Neural progenitor cell (in vitro differentiated cells): ENCODE measurements around the gene DHX35.

Experiments used
- EZH2phosphoT487 ChIP-seq: fragments of 200-600 bp; sonication (generic); IDR thresholded peaks from 2 replicates; pipeline ENCODE4 v1.6.1; 2017; ENCODE audit warnings: antibody characterized with exemption
- TF ChIP-seq, protein P1 (sequence below): fragments of 200-600 bp; sonication (generic); IDR thresholded peaks from 2 replicates; pipeline ENCODE4 v1.5.1; 2017; ENCODE audit warnings: antibody characterized with exemption, mild to moderate bottlenecking

DNA sequence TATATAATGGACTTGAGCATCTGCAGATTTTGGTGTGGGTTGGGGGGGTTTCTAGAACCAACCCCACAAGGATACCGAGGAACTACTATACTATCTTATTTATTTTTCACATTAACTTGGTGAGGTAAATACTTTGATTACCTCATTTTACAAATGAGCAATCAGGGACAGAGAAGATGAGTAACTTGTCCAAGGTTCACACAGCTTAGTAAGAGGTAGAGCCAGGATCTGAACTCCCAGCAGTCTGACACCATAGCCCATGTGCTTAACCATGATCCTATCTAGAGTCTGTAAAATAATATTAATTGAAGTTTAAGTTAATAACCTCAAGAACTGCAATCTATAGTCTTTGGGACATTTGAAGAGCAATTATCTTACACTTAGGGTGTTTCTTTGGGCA, 28.6 kb downstream of the DHX35 start:
- TF ChIP-seq, protein P1, sequence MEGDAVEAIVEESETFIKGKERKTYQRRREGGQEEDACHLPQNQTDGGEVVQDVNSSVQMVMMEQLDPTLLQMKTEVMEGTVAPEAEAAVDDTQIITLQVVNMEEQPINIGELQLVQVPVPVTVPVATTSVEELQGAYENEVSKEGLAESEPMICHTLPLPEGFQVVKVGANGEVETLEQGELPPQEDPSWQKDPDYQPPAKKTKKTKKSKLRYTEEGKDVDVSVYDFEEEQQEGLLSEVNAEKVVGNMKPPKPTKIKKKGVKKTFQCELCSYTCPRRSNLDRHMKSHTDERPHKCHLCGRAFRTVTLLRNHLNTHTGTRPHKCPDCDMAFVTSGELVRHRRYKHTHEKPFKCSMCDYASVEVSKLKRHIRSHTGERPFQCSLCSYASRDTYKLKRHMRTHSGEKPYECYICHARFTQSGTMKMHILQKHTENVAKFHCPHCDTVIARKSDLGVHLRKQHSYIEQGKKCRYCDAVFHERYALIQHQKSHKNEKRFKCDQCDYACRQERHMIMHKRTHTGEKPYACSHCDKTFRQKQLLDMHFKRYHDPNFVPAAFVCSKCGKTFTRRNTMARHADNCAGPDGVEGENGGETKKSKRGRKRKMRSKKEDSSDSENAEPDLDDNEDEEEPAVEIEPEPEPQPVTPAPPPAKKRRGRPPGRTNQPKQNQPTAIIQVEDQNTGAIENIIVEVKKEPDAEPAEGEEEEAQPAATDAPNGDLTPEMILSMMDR, result no peak
- no peak for TF ChIP-seq EZH2phosphoT487
